Endothelial cell of umbilical vein (primary cell): Measurements from ENCODE around the gene CALY. TPM values are rescaled to one million over a fixed set of nuclear protein-coding genes. Genes with fewer than 3 reads are reported as not detected.
A peak's percentile ranks its signal among the peaks of the same experiment; 100 is the strongest.

Experiments used
- BruUV-seq: library from RNA; stranded (reverse); fragments of 400-500 nt; replicated peaks from 2 replicates; lab custom pipeline; 2021; lab: Mats Ljungman, UMichigan
- CTCF ChIA-PET: fragments of 300-600, 350-600 bp; sonication (Branson Sonifier 250); formaldehyde crosslinking; loops from one replicate; lab custom pipeline; 2021; ENCODE audit warnings: antibody characterized with exemption, inconsistent platforms; lab: Charles Lee
- POLR2A ChIA-PET: fragments of 300-600, 350-600 bp; sonication (Branson Sonifier 250); formaldehyde crosslinking; loops from one replicate; lab custom pipeline; 2021; ENCODE audit warnings: antibody characterized with exemption, inconsistent platforms; lab: Charles Lee
- DNase-seq: peaks from one replicate; pipeline ENCODE4 v3.0.0-alpha.2; 2011; ENCODE audit warnings: low read depth, low spot score
- FAIRE-seq: peaks from 2 replicates; lab custom pipeline; 2011; peaks lifted over from hg19 to GRCh38; lab: Jason Lieb, UNC
- H2AFZ ChIP-seq: 2 replicates; pipeline ENCODE4 v1.6.0; 2012; ENCODE audit warnings: low read depth, low read length, control low read depth, inconsistent platforms
- H3K27ac ChIP-seq: 2 replicates; pipeline ENCODE4 v1.5.1; 2011; ENCODE audit warnings: low read depth, mild to moderate bottlenecking, control low read depth, low read length, moderate library complexity; ENCODE audit not compliant: insufficient read depth
- H3K27me3 ChIP-seq, 2 experiments: 2 replicates each; pipeline versions ENCODE4 v1.6.0 to v1.6.1; 2011; ENCODE audit warnings: low read length in 2 of 2, mixed read lengths in 1 of 2; ENCODE audit not compliant: control insufficient read depth in 2 of 2, insufficient read depth in 2 of 2
- H3K36me3 ChIP-seq, 2 experiments: 2 replicates in 1 of 2; 3 replicates in 1 of 2; pipeline ENCODE4 v1.5.1; 2011; ENCODE audit warnings: low read length in 2 of 2, mild to moderate bottlenecking in 1 of 2, moderate library complexity in 1 of 2; ENCODE audit not compliant: control insufficient read depth in 2 of 2, insufficient read depth in 2 of 2; ENCODE audit errors: extremely low read depth in 1 of 2
- H3K4me1 ChIP-seq: 3 replicates; pipeline ENCODE4 v1.5.1; 2011; ENCODE audit warnings: mild to moderate bottlenecking, low read length; ENCODE audit not compliant: control insufficient read depth, insufficient read depth; ENCODE audit errors: extremely low read depth
- H3K4me2 ChIP-seq: 2 replicates; pipeline ENCODE4 v1.6.1; 2011; ENCODE audit warnings: low read length, control low read depth, mixed read lengths; ENCODE audit not compliant: insufficient read depth
- H3K4me3 ChIP-seq, 3 experiments: fragments of 200-600 bp in 1 of 3; sonication (generic), shearing (Covaris generic) in 1 of 3; replicated peaks in 1 of 3; 2 replicates each; pipeline ENCODE4 v1.5.1; 2011 to 2016; ENCODE audit warnings: control low read depth in 3 of 3, low read length in 3 of 3, mild to moderate bottlenecking in 2 of 3, inconsistent platforms in 1 of 3, low read depth in 1 of 3, moderate library complexity in 1 of 3; ENCODE audit not compliant: insufficient read depth in 1 of 3
- H3K79me2 ChIP-seq: 2 replicates; pipeline ENCODE4 v1.6.0; 2012; ENCODE audit warnings: low read length, inconsistent platforms; ENCODE audit not compliant: control insufficient read depth, insufficient read depth
- H3K9ac ChIP-seq: replicated peaks from 2 replicates; pipeline ENCODE3; 2011; ENCODE audit warnings: low read length, control low read depth; ENCODE audit not compliant: insufficient read depth; ENCODE audit errors: extremely low read depth
- H3K9me1 ChIP-seq: replicated peaks from 3 replicates; pipeline ENCODE4 v1.6.0; 2011; ENCODE audit warnings: mild to moderate bottlenecking, low read length; ENCODE audit not compliant: control insufficient read depth, insufficient read depth; ENCODE audit errors: extremely low read depth
- H3K9me3 ChIP-seq: replicated peaks from 2 replicates; pipeline ENCODE4 v1.5.1; 2012; ENCODE audit warnings: low read length, inconsistent platforms; ENCODE audit not compliant: control insufficient read depth, insufficient read depth
- H4K20me1 ChIP-seq: replicated peaks from 2 replicates; pipeline ENCODE3; 2011; ENCODE audit warnings: mild to moderate bottlenecking, low read length; ENCODE audit not compliant: control insufficient read depth, insufficient read depth; ENCODE audit errors: extremely low read depth
- CTCF ChIP-seq, 2 donors: IDR thresholded peaks; 1 replicate in 1 of 2; 2 replicates in 1 of 2; pipeline ENCODE4 v1.5.1; 2011; ENCODE audit warnings: low read length in 2 of 2, mild to moderate bottlenecking in 2 of 2, moderate library complexity in 2 of 2, control low read depth in 1 of 2, inconsistent platforms in 1 of 2, low read depth in 1 of 2; ENCODE audit not compliant: insufficient read depth in 1 of 2; ENCODE audit errors: extremely low read depth in 1 of 2
- EZH2 ChIP-seq: IDR thresholded peaks from 2 replicates; pipeline ENCODE4 v1.6.1; 2012; ENCODE audit warnings: borderline replicate concordance, low read depth, mild to moderate bottlenecking, moderate library complexity, low read length, inconsistent platforms; ENCODE audit not compliant: severe bottlenecking
- FOS ChIP-seq: IDR thresholded peaks from 2 replicates; pipeline ENCODE4 v1.6.1; 2011; ENCODE audit warnings: mild to moderate bottlenecking, low read length, moderate library complexity, borderline replicate concordance; ENCODE audit not compliant: insufficient read depth
- GATA2 ChIP-seq: IDR thresholded peaks from 2 replicates; pipeline ENCODE4 v1.7.0; 2011; ENCODE audit warnings: low read depth, mild to moderate bottlenecking, moderate library complexity, mixed read lengths, low read length; ENCODE audit not compliant: insufficient read length, insufficient read depth
- JUN ChIP-seq: IDR thresholded peaks from 2 replicates; pipeline ENCODE4 v1.6.1; 2011; ENCODE audit warnings: borderline replicate concordance, low read depth; ENCODE audit not compliant: insufficient read length, insufficient read depth
- MYC ChIP-seq: IDR thresholded peaks from one replicate; pipeline ENCODE4 v1.6.1; 2011; ENCODE audit warnings: mild to moderate bottlenecking, low read depth, low read length
- POLR2A ChIP-seq: IDR thresholded peaks from 2 replicates; pipeline ENCODE4 v1.6.1; 2012; ENCODE audit warnings: low read depth, mild to moderate bottlenecking, control low read depth, low read length
- dilution Hi-C: fragments of 300-500 bp; cut with MboI; formaldehyde crosslinking; loops from one replicate; pipeline ENCODE4 v1.15.0; 2019; ENCODE audit warnings: low sequenced_read_pairs; ENCODE audit not compliant: extremely low pct_ligation_motif_present
- intact Hi-C: fragments of 100-400 bp; cut with micrococcal nuclease; formaldehyde crosslinking; loops from one replicate; pipeline ENCODE4 v1.10.0; 2022
- polyA plus RNA-seq, 4 experiments: library from polyadenylated mRNA; depleted of rRNA in 3 of 4; stranded (reverse) in 3 of 4; unstranded in 1 of 4; fragments of >200 nt; gene quantifications; 2 replicates each; pipeline versions ENCODE4 v1.2.1 to v1.2.3, GENCODE V29; 2011 to 2012; ENCODE audit warnings: missing spikeins in 1 of 4
- total RNA-seq: library from RNA; stranded (reverse); gene quantifications from 2 replicates; pipeline ENCODE4 v1.2.3, GENCODE V29; 2021
- TF ChIP-seq, protein P1 (sequence below): IDR thresholded peaks from 2 replicates; pipeline ENCODE4 v1.6.1; 2011; ENCODE audit not compliant: insufficient read depth, insufficient read length

CALY gene
- total and polyA plus RNA-seq, 2 donors (not counting 3 experiments of a cell fraction or from before 2014, with no cell fraction given): not detected

- Histone ChIP-seq H3K4me2 (no peak within 1 kb of the TSS), H3K79me2 (no peaks in the 10 kb centered on the region), H3K27me3 (peaks cover 5 to 10% of the 10 kb centered on the region in 2 experiments), H4K20me1 (no peaks in the 10 kb centered on the region), H3K9me1 (no peaks in the 10 kb centered on the region), H3K9me3 (no peaks in the 10 kb centered on the region), H3K9ac (no peak within 1 kb of the TSS), H3K4me1 (no peaks in the 10 kb centered on the region), H3K27ac (no peak within 1 kb of the TSS), H2AFZ (no peak within 1 kb of the TSS), H3K4me3 (no peak within 1 kb of the TSS), H3K36me3 (peaks cover 0 to 10% of the 10 kb centered on the region in 2 experiments)
- BruUV-seq: no TSS peak
- ChIA-PET POLR2A (no interaction called here), CTCF (no interaction called here)
- FAIRE-seq (no peak), DNase-seq (no peak)
- TF ChIP-seq POLR2A (no peak), CTCF (IDR thresholded peaks at IDR 0.05; ENCODE audit: extremely low read depth in 1 of 2, insufficient read depth in 1 of 2, low read depth in 1 of 2, low read length in 2 of 2) (no peak), FOS (no peak), EZH2 (peak; percentile 71), GATA2 (no peak), MYC (no peak), JUN (no peak)
- TF ChIP-seq, protein P1, sequence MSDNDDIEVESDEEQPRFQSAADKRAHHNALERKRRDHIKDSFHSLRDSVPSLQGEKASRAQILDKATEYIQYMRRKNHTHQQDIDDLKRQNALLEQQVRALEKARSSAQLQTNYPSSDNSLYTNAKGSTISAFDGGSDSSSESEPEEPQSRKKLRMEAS: no peak
- intact Hi-C loops: no loop called here
- dilution Hi-C loops: no loop called here
Observed at GRCh38 chr10:133276435-133277201, 60.1 kb downstream of the CALY start, which contains the start of gene ADAM8. TSS of gene ADAM8 (minus strand) at chr10:133276868. CDS start at chr10:133276817, 51 bp downstream.
